SKM-1 (cell line): ENCODE results near the gene CADPS.

Source experiments
- DNase-seq: peaks from one replicate; lab custom pipeline; 2025; ENCODE audit not compliant: unreplicated experiment; lab: John Stamatoyannopoulos, UW

Gene CADPS

GRCh38 chr3:62874711-62875557 is at the start of gene CADPS:
CADPS (minus strand) TSS chr3:62875416; CDS start chr3:62875029, 387 bp downstream.
- no peak for DNase-seq

- DNase-seq = no peak
Observed at GRCh38 chr3:62923066-62923465, 47.9 kb upstream of the CADPS start.

GRCh38 chr3:62922326-62922725 is 47.1 kb upstream of the CADPS start:
- no peak for DNase-seq

GRCh38 chr3:62920466-62920784 is 45.2 kb upstream of the CADPS start:
- DNase-seq = no peak

- no peak for DNase-seq
Observed at GRCh38 chr3:62919784-62920465, 44.7 kb upstream of the CADPS start.

GRCh38 chr3:62918777-62919176 is 43.6 kb upstream of the CADPS start:
- DNase-seq = no peak

- no peak for DNase-seq
Observed at GRCh38 chr3:62918131-62918530, 42.9 kb upstream of the CADPS start.

- DNase-seq = no peak
Observed at GRCh38 chr3:62911526-62911925, 36.3 kb upstream of the CADPS start.

- DNase-seq = no peak
Observed at GRCh38 chr3:62905331-62905730, 30.1 kb upstream of the CADPS start.

- DNase-seq = no peak
Observed at GRCh38 chr3:62898530-62899496, 23.6 kb upstream of the CADPS start.

GRCh38 chr3:62895901-62896300 is 20.7 kb upstream of the CADPS start:
- no peak for DNase-seq

- DNase-seq = no peak
Observed at GRCh38 chr3:62892951-62893350, 17.7 kb upstream of the CADPS start.

- DNase-seq = no peak
Observed at GRCh38 chr3:62892045-62892444, 16.8 kb upstream of the CADPS start.

GRCh38 chr3:62888778-62889177 is 13.6 kb upstream of the CADPS start:
- DNase-seq = no peak

- DNase-seq = no peak
Observed at GRCh38 chr3:62888180-62888579, 13.0 kb upstream of the CADPS start.

- DNase-seq = no peak
Observed at GRCh38 chr3:62885136-62885535, 9.9 kb upstream of the CADPS start.

- DNase-seq = no peak
Observed at GRCh38 chr3:62884096-62884870, 9.1 kb upstream of the CADPS start.

- no peak for DNase-seq
Observed at GRCh38 chr3:62882676-62883200, 7.5 kb upstream of the CADPS start.

- no peak for DNase-seq
Observed at GRCh38 chr3:62876064-62876463, 848 bp upstream of the CADPS start.

- DNase-seq = no peak
Observed at GRCh38 chr3:62875558-62876002, 364 bp upstream of the CADPS start.
